H9 (cell line): ENCODE results near the gene DNMT3L. TPM values are rescaled to one million over a fixed set of nuclear protein-coding genes. Genes with fewer than 3 reads are reported as not detected.

Experiments used
- DNase-seq: peaks from one replicate; pipeline ENCODE4 v3.0.0-alpha.2; 2017
- H2AFZ ChIP-seq: one replicate; pipeline ENCODE4 v1.6.1; 2013; ENCODE audit warnings: mild to moderate bottlenecking, low read length, control low read depth, moderate library complexity
- H2AK5ac ChIP-seq: 2 replicates; pipeline ENCODE4 v1.6.1; 2013; ENCODE audit warnings: low read length, control low read depth, mixed read lengths; ENCODE audit not compliant: insufficient read length
- H2BK120ac ChIP-seq: one replicate; pipeline ENCODE4 v1.6.1; 2013; ENCODE audit warnings: low read depth, mild to moderate bottlenecking, low read length, control low read depth, inconsistent platforms; ENCODE audit not compliant: poor library complexity, severe bottlenecking
- H2BK12ac ChIP-seq: 2 replicates; pipeline ENCODE4 v1.6.1; 2013; ENCODE audit warnings: low read length, control low read depth, mixed read lengths, low read depth; ENCODE audit not compliant: insufficient read length
- H2BK15ac ChIP-seq: 2 replicates; pipeline ENCODE4 v1.6.1; 2013; ENCODE audit warnings: low read depth, low read length, control low read depth
- H2BK20ac ChIP-seq: one replicate; pipeline ENCODE4 v1.6.1; 2013; ENCODE audit warnings: low read depth, mild to moderate bottlenecking, low read length, control low read depth, inconsistent platforms; ENCODE audit not compliant: poor library complexity, severe bottlenecking
- H2BK5ac ChIP-seq: 2 replicates; pipeline ENCODE4 v1.6.1; 2013; ENCODE audit warnings: low read length, control low read depth, mixed read lengths; ENCODE audit not compliant: insufficient read length
- H3K14ac ChIP-seq: 2 replicates; pipeline ENCODE4 v1.6.1; 2013; ENCODE audit warnings: low read length, control low read depth; ENCODE audit not compliant: insufficient read depth
- H3K18ac ChIP-seq: 2 replicates; pipeline ENCODE4 v1.6.1; 2013; ENCODE audit warnings: low read depth, mild to moderate bottlenecking, mixed read lengths, low read length, control low read depth; ENCODE audit not compliant: insufficient read length
- H3K23ac ChIP-seq: 2 replicates; pipeline ENCODE4 v1.6.1; 2013; ENCODE audit warnings: low read length, control low read depth, mixed read lengths, low read depth; ENCODE audit not compliant: insufficient read length
- H3K23me2 ChIP-seq: 2 replicates; pipeline ENCODE4 v1.6.1; 2013; ENCODE audit warnings: low read depth, mild to moderate bottlenecking, mixed read lengths, low read length, control low read depth; ENCODE audit not compliant: insufficient read length, poor library complexity, severe bottlenecking
- H3K27ac ChIP-seq: 2 replicates; pipeline ENCODE4 v1.5.1; 2013; ENCODE audit warnings: low read length, control low read depth, mixed read lengths, low read depth; ENCODE audit not compliant: insufficient read length
- H3K27me3 ChIP-seq: 2 replicates; pipeline ENCODE4 v1.6.1; 2013; ENCODE audit warnings: low read length, control low read depth, inconsistent platforms; ENCODE audit not compliant: insufficient read depth
- H3K4ac ChIP-seq: 2 replicates; pipeline ENCODE4 v1.6.1; 2013; ENCODE audit warnings: low read depth, mild to moderate bottlenecking, control low read depth, inconsistent platforms, low read length, moderate library complexity
- H3K4me1 ChIP-seq: 2 replicates; pipeline ENCODE4 v1.6.1; 2013; ENCODE audit warnings: low read length, control low read depth, inconsistent platforms; ENCODE audit not compliant: insufficient read depth
- H3K4me2 ChIP-seq: 2 replicates; pipeline ENCODE4 v1.6.1; 2013; ENCODE audit warnings: low read length, control low read depth, mixed read lengths; ENCODE audit not compliant: insufficient read length, insufficient read depth
- H3K56ac ChIP-seq: 2 replicates; pipeline ENCODE4 v1.6.1; 2013; ENCODE audit warnings: low read depth, mild to moderate bottlenecking, mixed read lengths, low read length, control low read depth; ENCODE audit not compliant: insufficient read length
- H3K79me1 ChIP-seq: 2 replicates; pipeline ENCODE4 v1.6.1; 2013; ENCODE audit warnings: low read depth, mild to moderate bottlenecking, moderate library complexity, low read length, control low read depth, inconsistent platforms; ENCODE audit not compliant: insufficient read depth, poor library complexity, severe bottlenecking
- H3K79me2 ChIP-seq: 2 replicates; pipeline ENCODE4 v1.6.1; 2013; ENCODE audit warnings: low read length, control low read depth, inconsistent platforms; ENCODE audit not compliant: insufficient read depth
- H3K9ac ChIP-seq: 2 replicates; pipeline ENCODE4 v1.6.1; 2013; ENCODE audit warnings: low read length, control low read depth, mixed read lengths; ENCODE audit not compliant: insufficient read length; ENCODE audit errors: extremely low read depth
- H3K9me3 ChIP-seq: one replicate; pipeline ENCODE4 v1.6.1; 2013; ENCODE audit warnings: low read depth, low read length, inconsistent platforms; ENCODE audit not compliant: control insufficient read depth
- H3T11ph ChIP-seq: one replicate; pipeline ENCODE4 v1.6.1; 2013; ENCODE audit warnings: mild to moderate bottlenecking, low read length, control low read depth, inconsistent platforms
- H4K20me1 ChIP-seq: one replicate; pipeline ENCODE4 v1.6.1; 2013; ENCODE audit not compliant: control insufficient read depth, insufficient read length, insufficient read depth
- H4K5ac ChIP-seq: 2 replicates; pipeline ENCODE4 v1.6.1; 2013; ENCODE audit warnings: low read depth, mild to moderate bottlenecking, mixed read lengths, low read length, control low read depth; ENCODE audit not compliant: insufficient read length
- H4K8ac ChIP-seq: replicated peaks from 2 replicates; pipeline ENCODE4 v1.6.1; 2013; ENCODE audit warnings: low read length, control low read depth, mixed read lengths, low read depth; ENCODE audit not compliant: insufficient read length
- H4K91ac ChIP-seq: 2 replicates; pipeline ENCODE4 v1.6.1; 2013; ENCODE audit warnings: low read depth, mild to moderate bottlenecking, moderate library complexity, mixed read lengths, low read length, control low read depth; ENCODE audit not compliant: insufficient read length
- H3K27ac Mint-ChIP-seq, 3 experiments: 2 replicates in 2 of 3; 3 replicates in 1 of 3; pipeline ENCODE4 v1.8.0; 2020 to 2021; ENCODE audit warnings: mixed read lengths in 3 of 3, mild to moderate bottlenecking in 1 of 3, moderate library complexity in 1 of 3
- H3K27me3 Mint-ChIP-seq: 2 replicates; pipeline ENCODE4 v1.8.0; 2021; ENCODE audit warnings: low read depth, mild to moderate bottlenecking, moderate library complexity, mixed read lengths
- H3K36me3 Mint-ChIP-seq, 3 experiments: 2 replicates in 2 of 3; 3 replicates in 1 of 3; pipeline ENCODE4 v1.8.0; 2020 to 2021; ENCODE audit warnings: low read depth in 3 of 3, mixed read lengths in 3 of 3; ENCODE audit not compliant: insufficient read depth in 1 of 3
- H3K4me1 Mint-ChIP-seq, 2 experiments: 2 replicates each; pipeline ENCODE4 v1.8.0; 2020; ENCODE audit warnings: mixed read lengths in 2 of 2
- H3K4me3 Mint-ChIP-seq, 2 experiments: 2 replicates in 1 of 2; 3 replicates in 1 of 2; pipeline ENCODE4 v1.8.0; 2020 to 2021; ENCODE audit warnings: mild to moderate bottlenecking in 2 of 2, mixed read lengths in 2 of 2, moderate library complexity in 1 of 2
- H3K9me3 Mint-ChIP-seq, 2 experiments: 2 replicates in 1 of 2; 3 replicates in 1 of 2; pipeline ENCODE4 v1.8.0; 2020; ENCODE audit warnings: mild to moderate bottlenecking in 2 of 2, mixed read lengths in 2 of 2, moderate library complexity in 1 of 2
- WGBS: extraction: QIAGEN DNeasy Blood & Tissue Kit; methylation state at CpG from one replicate; pipeline ENCODE4 v1.1.7; 2013; ENCODE audit warnings: missing lambda C conversion rate, low lambda C conversion rate, mixed read lengths; ENCODE audit not compliant: insufficient read length; ENCODE audit errors: extremely low coverage; 5-methylcytosine and 5-hydroxymethylcytosine counted together
- total RNA-seq: library from RNA; stranded (reverse); gene quantifications from 2 replicates; pipeline ENCODE4 v1.2.1, GENCODE V29; 2021
- TF ChIP-seq, protein P1 (sequence below): fragments of 200-600 bp; sonication (generic); conservative IDR thresholded peaks from 3 replicates; pipeline ENCODE4 v1.8.0; 2021; ENCODE audit warnings: antibody characterized with exemption, mild to moderate bottlenecking

The DNMT3L gene
- total RNA-seq, 1 experiment from 2014 or later, result 0.77 TPM

DNA sequence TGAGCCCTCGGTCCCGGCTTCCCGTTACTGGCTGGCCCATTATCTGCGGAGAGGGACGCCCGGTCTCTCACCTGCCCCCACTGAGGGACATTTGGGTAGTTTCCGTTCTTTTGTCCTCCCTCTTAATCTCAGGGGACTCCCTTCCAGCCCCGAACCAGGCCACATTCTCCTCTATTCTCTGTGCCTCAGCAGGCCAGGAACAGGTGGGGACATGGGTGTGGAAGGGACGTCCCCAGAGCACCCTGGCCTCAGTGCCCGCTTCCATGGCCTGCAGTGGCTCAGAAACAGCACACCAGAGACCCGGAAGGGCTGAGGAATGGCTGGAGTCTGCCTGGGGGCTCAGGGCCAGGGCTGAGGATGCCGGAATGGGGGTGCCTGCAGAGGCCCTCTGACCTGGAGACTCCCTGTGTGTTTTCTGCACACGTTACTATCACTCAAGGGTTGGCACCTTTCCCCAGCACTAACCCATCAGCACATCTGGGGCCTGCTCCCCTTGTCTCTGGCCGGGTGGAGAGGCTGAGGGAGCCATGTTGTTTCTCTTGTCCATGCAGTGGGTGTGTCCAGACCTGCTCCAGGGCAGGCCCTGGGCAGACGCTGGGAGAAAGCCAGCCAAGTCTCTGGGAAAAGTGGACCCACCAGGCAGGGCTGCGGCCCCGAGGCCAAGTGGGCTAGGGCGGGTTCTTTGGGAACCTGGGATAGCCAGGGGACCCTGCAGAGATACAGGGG, 10.0 kb upstream of the DNMT3L start:
- no peaks in the 10 kb centered on the region for H3K9me3 ChIP-seq
- no peak overlapping the region for H4K5ac ChIP-seq
- no peak overlapping the region for H3K4ac ChIP-seq
- TF ChIP-seq, protein P1, sequence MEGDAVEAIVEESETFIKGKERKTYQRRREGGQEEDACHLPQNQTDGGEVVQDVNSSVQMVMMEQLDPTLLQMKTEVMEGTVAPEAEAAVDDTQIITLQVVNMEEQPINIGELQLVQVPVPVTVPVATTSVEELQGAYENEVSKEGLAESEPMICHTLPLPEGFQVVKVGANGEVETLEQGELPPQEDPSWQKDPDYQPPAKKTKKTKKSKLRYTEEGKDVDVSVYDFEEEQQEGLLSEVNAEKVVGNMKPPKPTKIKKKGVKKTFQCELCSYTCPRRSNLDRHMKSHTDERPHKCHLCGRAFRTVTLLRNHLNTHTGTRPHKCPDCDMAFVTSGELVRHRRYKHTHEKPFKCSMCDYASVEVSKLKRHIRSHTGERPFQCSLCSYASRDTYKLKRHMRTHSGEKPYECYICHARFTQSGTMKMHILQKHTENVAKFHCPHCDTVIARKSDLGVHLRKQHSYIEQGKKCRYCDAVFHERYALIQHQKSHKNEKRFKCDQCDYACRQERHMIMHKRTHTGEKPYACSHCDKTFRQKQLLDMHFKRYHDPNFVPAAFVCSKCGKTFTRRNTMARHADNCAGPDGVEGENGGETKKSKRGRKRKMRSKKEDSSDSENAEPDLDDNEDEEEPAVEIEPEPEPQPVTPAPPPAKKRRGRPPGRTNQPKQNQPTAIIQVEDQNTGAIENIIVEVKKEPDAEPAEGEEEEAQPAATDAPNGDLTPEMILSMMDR, result no peak
- no peak overlapping the region for H2AFZ ChIP-seq
- H2BK20ac ChIP-seq, result no peak overlapping the region
- H2BK12ac ChIP-seq, result no peak overlapping the region
- no peak overlapping the region for H3K23ac ChIP-seq
- H2BK15ac ChIP-seq, result no peak overlapping the region
- H3K9ac ChIP-seq, result no peak overlapping the region
- Mint-ChIP-seq H3K4me3 (no peak overlapping the region), H3K9me3 (no peaks in the 10 kb centered on the region; a peak in 1 of 5 replicates), H3K27ac (no peak overlapping the region), H3K27me3 (peaks cover 8% of the 10 kb centered on the region), H3K4me1 (peaks cover 0 to 3% of the 10 kb centered on the region in 2 experiments; a peak in 1 of 4 replicates), H3K36me3 (no peaks in the 10 kb centered on the region)
- no peak overlapping the region for H3K27ac ChIP-seq
- no peaks in the 10 kb centered on the region for H3K79me2 ChIP-seq
- H4K8ac ChIP-seq, result no peak overlapping the region
- no peak overlapping the region for H2BK120ac ChIP-seq
- H3T11ph ChIP-seq, result no peak overlapping the region
- H3K23me2 ChIP-seq, result no peaks in the 10 kb centered on the region
- no peaks in the 10 kb centered on the region for H3K79me1 ChIP-seq
- no peaks in the 10 kb centered on the region for H3K4me1 ChIP-seq
- no peak for DNase-seq
- H3K18ac ChIP-seq, result no peak overlapping the region
- no peak overlapping the region for H2BK5ac ChIP-seq
- no peak overlapping the region for H2AK5ac ChIP-seq
- H3K27me3 ChIP-seq, result no peaks in the 10 kb centered on the region
- H3K14ac ChIP-seq, result no peak overlapping the region
- no CpG with 5 or more reads among the region's 18 CpGs for WGBS
- H4K91ac ChIP-seq, result no peak overlapping the region
- H4K20me1 ChIP-seq, result no peaks in the 10 kb centered on the region
- H3K4me2 ChIP-seq, result no peak overlapping the region
- no peak overlapping the region for H3K56ac ChIP-seq
